Measurements from ENCODE around the gene NDUFB11.
"Not testable (repeated sequence)": the region's sequence is repeated elsewhere in the genome, so short reads cannot be mapped to it uniquely, and the experiment has no call there.

Gene NDUFB11

GRCh38 chrX:47145395-47146120, 1.1 kb upstream of the NDUFB11 start:
- no peak for DNase-seq

DNA sequence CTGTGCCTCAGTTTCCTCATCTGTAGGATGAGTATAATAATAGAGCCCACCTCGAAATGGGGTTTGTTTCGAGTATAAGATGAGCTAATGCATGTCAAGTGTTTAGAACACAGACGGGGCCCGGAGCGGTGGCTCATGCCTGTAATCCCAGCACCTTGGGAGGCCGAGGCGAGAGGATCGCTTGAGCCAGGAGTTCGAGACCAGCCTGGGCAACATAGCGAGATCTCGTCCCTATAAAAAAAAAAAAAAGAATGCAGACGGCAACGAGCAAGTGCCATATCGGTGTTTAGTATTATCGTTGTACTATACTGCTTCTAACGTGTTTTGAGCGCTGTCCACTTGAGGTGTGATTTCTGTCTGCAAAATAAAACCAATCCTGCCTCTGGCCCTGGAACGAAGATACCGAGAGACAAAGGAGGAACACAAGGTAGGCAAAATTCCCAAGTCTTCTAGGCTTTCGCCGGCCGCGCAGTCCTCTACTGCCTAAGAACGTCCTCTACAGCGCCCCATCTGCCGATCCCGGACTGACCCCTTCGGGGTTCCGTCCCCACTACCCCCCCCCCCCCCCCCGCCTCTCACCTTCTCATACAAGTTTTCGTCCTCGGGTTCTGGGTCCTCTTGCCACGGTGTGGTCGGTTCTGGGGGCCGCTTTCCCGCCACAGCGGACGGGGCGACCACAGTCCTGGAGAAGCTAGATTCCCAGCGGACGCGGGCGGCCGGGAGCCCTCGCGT, 442 bp downstream of the NDUFB11 start:
- DNase-seq: no peak

GRCh38 chrX:47138171-47138570, 6.3 kb downstream of the NDUFB11 start:
- no peak for DNase-seq

DNA sequence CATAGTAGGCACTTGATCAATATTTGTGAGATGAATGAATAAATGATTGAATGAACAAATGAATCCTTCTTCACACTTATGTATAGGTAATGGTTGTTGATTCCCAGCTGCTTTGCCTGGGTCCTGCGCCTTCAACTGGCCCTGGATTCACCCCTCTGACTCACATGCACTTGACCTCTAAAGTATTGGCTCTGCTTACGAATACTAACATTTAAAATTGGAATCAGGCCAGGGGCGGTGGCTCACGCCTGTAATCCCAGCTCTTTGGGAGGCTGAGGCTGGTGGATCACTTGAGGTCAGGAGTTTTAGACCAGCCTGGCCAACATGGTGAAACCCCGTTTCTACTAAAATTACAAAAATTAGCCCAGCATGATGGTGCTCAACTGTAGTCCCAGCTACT, 8.9 kb downstream of the NDUFB11 start:
- not testable (repeated sequence) for DNase-seq

- DNase-seq: no peak
Measured at GRCh38 chrX:47133493-47133892, 11.0 kb downstream of the NDUFB11 start.

DNA sequence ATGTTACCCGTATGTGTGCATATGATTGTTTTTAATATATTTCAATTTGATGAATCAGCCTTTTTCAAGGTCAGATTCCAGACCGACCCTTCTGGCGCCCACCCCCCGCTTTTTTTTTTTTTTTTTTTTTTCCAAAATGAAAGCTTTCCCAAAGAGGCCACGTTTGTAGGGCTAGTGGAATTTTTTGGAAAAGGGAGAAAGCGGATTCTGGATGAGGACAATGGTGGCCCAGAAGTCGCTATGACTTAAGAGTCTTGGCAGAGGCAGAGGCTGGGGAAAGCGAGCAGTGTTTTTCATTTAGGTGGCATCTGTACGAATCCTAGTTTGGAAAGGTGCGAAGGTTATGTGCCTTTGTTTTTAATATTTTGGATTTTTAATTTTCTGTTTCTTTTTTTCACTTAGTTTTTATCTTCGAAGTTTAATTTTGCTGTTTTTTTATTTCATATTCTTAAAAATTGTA, 14.6 kb downstream of the NDUFB11 start:
- DNase-seq: no peak

DNA sequence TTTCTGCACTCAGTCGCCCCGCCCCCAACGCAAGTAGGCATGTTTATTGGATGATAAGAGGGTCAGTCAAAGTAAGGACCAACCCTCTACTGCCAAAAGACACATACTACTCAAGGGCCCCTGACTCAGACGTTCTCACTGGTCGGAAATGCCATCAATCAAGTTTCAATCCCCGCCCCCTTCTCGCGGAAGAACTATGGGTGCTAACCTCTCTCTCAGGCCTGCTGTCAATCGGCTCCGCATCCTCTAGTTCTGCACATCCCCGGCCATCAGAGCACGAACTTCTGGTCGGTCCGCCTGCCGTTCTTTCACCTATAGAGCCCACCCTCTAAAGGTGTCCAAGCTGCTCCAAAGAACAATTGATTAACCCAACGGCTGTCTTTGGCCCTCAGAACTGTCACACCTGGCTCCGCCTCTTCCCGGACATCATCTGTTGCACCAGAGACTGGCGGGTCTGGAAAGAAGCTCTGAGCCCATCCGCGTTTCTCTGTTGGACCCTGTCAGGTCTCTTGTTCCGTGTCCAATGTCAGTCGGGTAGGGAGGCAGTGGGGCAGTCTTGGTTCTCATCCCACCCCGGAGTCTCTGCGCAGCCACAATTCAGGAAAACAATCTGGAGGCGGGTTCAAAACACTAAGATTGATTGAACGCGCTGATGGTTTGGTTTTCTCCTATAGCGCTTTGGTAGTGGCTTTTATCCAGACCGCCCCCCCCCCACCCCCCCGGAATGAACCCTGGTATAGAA, 15.2 kb downstream of the NDUFB11 start:
- DNase-seq: peak; percentile 75

DNA sequence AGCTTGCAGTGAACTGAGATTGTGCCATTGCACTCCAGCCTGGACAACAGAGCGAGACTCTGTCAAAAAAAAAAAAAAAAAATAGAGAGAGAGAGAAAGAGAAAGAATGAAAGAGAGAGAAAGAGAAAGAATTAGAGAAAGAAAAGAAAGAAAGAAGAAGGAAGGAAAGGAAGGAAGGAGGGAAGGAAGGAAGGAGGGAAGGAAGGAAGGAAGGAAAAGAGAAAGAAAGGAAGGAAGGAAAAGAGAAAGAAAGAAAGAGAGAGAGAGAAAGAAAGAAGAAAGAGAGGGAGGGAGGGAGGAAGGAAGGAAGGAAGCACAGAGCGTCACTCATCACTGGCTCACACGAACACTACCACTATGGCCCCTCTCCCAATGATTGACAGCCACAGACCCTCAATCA, 20.0 kb downstream of the NDUFB11 start:
- not testable (repeated sequence) for DNase-seq

DNA sequence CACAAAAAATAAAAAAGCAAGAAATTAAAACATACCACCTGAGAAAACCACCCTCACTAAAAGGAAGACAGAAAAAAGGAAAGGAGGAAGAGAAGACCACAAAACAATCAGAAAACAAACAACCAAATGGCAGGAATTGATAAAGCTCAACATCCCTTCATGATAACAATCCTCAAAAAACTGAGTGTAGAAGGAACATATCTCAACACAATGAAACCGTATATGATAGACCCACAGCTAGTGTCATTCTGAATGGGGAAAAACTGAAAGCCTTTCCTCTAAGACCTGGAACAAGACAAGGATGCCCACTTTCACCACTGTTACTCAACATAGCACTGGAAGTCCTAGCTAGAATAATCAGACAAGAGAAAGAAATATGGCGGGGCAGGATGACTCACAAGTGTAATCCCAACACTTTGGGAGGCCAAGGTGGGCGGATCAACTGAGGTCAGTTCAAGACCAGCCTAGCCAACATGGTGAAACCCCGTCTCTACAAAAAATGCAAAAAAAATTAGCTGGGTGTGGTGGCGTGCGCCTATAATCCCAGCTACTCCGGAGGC, 27.9 kb downstream of the NDUFB11 start:
- not testable (repeated sequence) for DNase-seq

- no peak for DNase-seq
Measured at GRCh38 chrX:47112316-47112954, 32.1 kb downstream of the NDUFB11 start.

- DNase-seq: not testable (repeated sequence)
Measured at GRCh38 chrX:47110936-47111615, 33.4 kb downstream of the NDUFB11 start.

DNA sequence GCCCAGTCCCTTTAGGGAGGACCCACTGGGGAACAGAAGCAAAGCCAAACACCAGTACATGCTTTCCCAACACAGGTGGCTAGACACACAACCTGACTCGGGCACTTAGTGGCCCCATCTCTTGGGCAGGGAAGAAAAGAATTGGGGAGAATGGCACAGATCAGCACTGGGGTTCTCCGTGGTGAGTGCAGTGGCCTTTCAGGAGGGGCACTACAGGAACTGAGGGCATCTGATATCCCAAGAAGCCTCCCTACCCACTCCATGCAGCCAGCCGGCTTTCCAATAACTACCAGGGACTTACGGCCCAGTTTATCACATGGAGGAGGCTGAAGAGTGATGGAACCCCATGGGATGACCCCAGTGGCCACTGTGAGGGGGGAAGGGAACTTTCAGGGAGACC, 43.3 kb downstream of the NDUFB11 start:
- no peak for DNase-seq

GRCh38 chrX:47098338-47099094, 46.0 kb downstream of the NDUFB11 start:
- no peak for DNase-seq

- DNase-seq: no peak
Measured at GRCh38 chrX:47097018-47097417, 47.5 kb downstream of the NDUFB11 start.

DNA sequence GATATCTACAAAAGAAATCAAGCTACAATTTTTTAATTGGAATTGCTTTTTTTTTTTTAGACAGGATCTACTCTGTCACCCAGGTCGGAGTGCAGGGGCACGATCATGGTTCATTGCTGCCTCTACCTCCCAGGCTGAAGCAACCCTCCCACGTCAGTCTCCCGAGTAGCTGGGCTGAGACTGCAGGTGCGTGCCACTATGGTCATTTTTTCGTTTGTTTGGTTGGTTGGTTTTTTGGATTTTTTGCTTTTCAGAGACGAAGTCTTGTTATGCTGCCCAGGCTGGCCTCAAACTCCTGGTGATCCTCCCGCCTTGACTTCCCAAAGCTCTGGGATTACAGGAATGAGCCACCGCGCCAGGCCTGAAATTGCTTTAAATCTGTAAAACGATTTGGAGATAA, 50.6 kb downstream of the NDUFB11 start:
- DNase-seq: no peak

- DNase-seq: no peak
Measured at GRCh38 chrX:47093248-47093647, 51.3 kb downstream of the NDUFB11 start.
